HEK293 (cell line): ENCODE results near the gene FAM168A.

Source experiments
- IKZF3 ChIP-seq: fragments of 450-650 bp; IDR thresholded peaks from 2 replicates; pipeline ENCODE4 v1.5.0; 2018; ENCODE audit warnings: missing biosample characterization, mild to moderate bottlenecking, missing genetic modification characterization, moderate library complexity
- TCF7L2 ChIP-seq: IDR thresholded peaks from 2 replicates; pipeline ENCODE4 v1.6.1; 2011; ENCODE audit warnings: low read depth, mild to moderate bottlenecking, inconsistent platforms, low read length, moderate library complexity, borderline replicate concordance
- ZNF2 ChIP-seq: fragments of 450-650 bp; formaldehyde crosslinking; IDR thresholded peaks from 2 replicates; pipeline ENCODE4 v1.5.1; 2016; ENCODE audit warnings: missing biosample characterization, missing genetic modification characterization
- ZNF274 ChIP-seq, 2 experiments: fragments of 200-500 bp in 1 of 2; fragments of 450-650 bp in 1 of 2; sonication (Bioruptor generic) in 1 of 2; formaldehyde crosslinking in 1 of 2; IDR thresholded peaks; 2 replicates each; pipeline versions ENCODE4 v1.5.1 to v1.6.1; 2014 to 2016; ENCODE audit warnings: borderline replicate concordance in 1 of 2, inconsistent platforms in 1 of 2, low read length in 1 of 2, missing biosample characterization in 1 of 2, missing genetic modification characterization in 1 of 2
- TF ChIP-seq, protein P1 (sequence below): fragments of 450-650 bp; formaldehyde crosslinking; IDR thresholded peaks from 2 replicates; pipeline ENCODE4 v1.5.1; 2016; ENCODE audit warnings: missing biosample characterization, missing genetic modification characterization
- TF ChIP-seq, protein P2 (sequence below): fragments of 450-650 bp; IDR thresholded peaks from 2 replicates; pipeline ENCODE4 v1.5.1; 2018; ENCODE audit warnings: missing biosample characterization, mild to moderate bottlenecking, missing genetic modification characterization

DNA sequence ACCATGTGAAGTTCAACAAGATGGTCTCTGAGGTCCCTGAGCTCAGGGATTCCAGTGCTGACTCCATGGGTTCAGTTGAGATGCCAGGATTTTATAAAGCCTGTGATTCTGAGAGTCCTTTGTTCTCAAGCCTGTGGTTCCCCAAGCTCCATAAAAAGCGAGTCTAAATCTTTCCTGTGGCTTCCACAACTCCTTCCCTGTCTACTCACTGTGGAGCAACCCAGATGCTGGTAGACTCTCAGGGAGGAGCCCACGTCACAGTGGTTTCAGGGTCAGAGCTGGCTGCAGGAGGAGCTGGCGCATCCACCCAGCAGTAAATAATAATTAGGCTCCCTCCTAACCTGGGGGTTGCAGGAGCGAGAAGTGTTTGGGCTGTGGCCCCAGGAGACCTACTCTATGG, 223.8 kb downstream of the FAM168A start:
- TF ChIP-seq, protein P1, sequence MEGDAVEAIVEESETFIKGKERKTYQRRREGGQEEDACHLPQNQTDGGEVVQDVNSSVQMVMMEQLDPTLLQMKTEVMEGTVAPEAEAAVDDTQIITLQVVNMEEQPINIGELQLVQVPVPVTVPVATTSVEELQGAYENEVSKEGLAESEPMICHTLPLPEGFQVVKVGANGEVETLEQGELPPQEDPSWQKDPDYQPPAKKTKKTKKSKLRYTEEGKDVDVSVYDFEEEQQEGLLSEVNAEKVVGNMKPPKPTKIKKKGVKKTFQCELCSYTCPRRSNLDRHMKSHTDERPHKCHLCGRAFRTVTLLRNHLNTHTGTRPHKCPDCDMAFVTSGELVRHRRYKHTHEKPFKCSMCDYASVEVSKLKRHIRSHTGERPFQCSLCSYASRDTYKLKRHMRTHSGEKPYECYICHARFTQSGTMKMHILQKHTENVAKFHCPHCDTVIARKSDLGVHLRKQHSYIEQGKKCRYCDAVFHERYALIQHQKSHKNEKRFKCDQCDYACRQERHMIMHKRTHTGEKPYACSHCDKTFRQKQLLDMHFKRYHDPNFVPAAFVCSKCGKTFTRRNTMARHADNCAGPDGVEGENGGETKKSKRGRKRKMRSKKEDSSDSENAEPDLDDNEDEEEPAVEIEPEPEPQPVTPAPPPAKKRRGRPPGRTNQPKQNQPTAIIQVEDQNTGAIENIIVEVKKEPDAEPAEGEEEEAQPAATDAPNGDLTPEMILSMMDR (tag by site-specific recombination), result no peak
- TF ChIP-seq ZNF2 (tag by site-specific recombination) (no peak), TCF7L2 (no peak), IKZF3 (tag by site-specific recombination) (no peak), ZNF274 (IDR thresholded peaks at IDR 0.05; ENCODE audit: low read length) (no peak), ZNF274 (tag by site-specific recombination; IDR thresholded peaks at IDR 0.05; ENCODE audit: borderline replicate concordance) (no peak)
- TF ChIP-seq, protein P2, sequence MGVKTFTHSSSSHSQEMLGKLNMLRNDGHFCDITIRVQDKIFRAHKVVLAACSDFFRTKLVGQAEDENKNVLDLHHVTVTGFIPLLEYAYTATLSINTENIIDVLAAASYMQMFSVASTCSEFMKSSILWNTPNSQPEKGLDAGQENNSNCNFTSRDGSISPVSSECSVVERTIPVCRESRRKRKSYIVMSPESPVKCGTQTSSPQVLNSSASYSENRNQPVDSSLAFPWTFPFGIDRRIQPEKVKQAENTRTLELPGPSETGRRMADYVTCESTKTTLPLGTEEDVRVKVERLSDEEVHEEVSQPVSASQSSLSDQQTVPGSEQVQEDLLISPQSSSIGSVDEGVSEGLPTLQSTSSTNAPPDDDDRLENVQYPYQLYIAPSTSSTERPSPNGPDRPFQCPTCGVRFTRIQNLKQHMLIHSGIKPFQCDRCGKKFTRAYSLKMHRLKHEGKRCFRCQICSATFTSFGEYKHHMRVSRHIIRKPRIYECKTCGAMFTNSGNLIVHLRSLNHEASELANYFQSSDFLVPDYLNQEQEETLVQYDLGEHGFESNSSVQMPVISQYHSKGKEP, result no peak
